Activated CD4-positive, alpha-beta T cell treated with anti-CD3 and anti-CD28 coated beads, Interleukin-2, amount 50 U/mL, for 24 hours (primary cell): ENCODE data around the gene DGKZ.

ENCODE experiments used
- DNase-seq, 2 donors: peaks; one replicate each; pipeline ENCODE4 v3.0.0-alpha.2; 2020; ENCODE audit warnings: low read depth in 1 of 2, low spot score in 1 of 2

The DGKZ gene

DNA sequence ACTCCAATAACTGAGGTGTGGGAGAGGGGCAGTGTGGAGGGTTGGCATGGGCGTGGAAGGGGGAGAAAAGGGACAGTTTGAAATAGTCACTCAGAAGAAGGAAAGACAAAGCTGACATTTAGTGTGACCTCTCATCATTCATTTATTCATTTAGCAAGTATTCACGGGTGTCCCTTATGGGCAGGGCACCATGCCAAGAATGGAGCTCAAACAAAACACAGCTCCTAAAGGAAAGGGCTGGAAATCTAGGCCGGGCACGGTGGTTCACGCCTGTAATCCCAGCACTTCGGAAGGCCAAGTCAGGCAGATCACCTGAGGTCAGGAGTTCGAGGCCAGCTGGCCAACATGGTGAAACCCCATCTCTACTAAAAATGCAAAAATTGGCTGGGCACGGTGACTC, 19.4 kb upstream of the DGKZ start:
- DNase-seq: no peak

- no peak for DNase-seq
These were observed 17.1 kb upstream of the DGKZ start for GRCh38 chr11:46330154-46330553.

GRCh38 chr11:46330563-46331281, 16.5 kb upstream of the DGKZ start:
- no peak for DNase-seq

DNA sequence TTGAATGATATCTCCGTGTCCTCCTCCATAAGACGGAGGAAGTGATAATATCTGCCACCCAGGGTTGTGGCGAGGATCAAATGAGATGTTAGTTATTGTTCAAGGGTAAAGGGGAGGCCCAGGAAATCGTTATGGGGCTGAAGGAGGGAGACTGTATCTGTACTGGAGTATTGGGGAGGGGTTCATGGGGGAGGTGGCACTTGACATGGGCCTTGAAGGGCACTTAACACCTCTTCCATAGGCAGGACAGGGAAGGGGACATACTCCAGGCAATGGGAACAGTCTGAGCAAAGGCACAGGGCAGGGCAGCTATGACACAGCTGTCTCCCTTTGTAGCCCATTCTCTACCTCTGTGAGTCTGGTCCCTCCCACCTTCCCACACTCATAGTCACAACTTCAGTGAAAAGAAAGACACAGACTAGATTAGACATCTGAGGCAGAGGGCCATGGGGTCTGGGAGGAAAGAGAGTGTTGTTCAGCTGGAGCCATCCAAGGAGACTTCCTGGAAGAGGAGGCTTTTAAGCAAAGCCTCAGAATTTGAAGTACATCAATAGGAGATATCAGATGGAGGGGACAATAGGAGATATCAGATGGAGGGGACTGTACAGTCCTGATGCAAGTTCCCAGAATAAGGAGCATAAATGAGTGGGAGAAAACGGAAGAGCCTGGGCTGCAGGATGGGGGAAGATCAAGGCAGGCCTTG, 15.8 kb upstream of the DGKZ start:
- no peak for DNase-seq

DNA sequence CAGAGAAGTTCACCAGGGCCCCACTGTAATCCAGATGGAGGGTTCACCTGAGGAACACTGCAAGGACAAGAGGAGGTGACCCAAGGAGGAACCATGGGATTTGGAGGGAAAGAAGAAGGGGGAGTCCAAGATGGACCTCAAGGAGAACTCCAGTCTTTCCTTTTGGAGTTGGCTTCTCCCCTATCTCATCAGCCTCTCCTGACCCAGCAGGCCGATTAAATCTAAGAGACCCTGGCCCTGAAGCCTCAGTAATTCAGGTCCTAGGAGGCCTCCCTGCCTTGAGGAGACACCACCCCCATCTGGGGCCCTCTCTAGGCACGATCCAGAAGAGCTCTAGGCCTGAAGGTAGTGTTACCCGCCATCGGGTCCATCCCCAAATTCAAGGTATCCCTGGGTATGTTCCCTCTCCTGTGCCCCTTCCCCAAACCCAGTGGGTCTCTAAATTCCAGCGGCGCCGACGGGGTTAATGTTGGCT, 15.1 kb upstream of the DGKZ start:
- no peak for DNase-seq

DNA sequence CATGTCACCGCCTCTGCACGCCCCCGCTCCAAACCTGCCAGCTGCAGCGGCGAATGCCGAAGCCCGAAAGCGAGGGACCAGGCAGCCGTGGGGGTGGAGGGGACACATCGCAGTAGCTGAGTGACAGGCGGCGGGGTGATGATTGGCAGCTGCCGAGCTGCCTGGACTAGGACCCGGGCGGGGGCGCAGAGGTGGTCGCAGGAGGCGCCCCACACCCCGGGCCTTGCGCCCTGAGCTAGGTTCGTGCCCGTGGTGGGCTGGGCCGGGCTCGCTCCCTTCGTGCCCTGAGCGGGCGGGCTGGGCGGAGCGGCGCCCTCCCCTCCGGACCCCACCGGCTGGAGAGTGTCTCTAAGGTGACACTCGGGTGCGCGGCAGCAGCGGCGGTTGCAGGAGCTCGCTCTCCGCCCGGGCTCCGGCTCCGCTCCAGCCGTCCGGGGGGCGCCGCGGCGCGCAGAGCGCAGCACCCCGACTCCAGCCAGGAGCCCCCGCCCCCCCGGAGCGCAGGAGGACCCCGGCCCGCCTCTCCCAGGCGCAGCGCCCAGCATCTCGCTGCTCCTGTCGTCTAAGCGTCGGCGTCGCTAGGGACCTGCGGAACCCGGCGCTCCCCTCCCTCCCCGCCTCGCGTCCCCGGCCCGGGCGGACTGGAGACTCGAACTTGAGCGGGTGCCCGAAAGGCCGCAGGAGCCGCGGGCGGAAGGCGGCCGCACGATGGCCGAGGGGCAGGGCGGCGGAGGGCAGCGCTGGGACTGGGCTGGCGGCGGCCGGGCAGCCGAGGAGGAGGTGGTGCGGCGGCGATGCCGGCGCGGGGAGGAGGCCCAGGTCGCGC, 14.5 kb upstream of the DGKZ start:
- no peak for DNase-seq

DNA sequence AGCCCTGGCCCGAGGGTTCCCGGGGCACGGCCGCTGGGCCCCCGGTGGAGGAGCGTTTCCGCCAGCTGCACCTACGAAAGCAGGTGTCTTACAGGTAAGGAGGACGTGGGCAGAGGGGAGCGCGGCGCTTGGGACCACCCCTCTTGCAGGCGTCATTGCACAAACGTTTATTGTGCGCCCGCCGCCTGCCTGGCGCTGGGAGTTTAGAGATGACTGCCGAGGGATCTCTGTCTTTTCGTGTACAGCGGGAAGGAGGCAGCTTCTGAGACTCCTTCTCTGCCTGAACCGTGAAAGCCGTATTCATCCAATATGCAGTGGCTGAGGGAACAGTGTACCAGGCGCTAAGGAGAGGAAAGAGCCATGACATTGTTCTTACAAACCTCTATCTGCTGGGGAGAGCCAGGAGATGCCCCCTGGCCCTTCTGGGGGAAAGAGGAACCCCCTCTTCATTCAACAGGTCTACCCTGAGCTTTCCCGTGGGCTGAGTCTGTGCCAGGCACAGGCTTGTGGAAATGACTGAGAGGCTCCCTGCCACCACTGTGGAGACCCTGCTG, 13.8 kb upstream of the DGKZ start:
- DNase-seq: no peak

DNA sequence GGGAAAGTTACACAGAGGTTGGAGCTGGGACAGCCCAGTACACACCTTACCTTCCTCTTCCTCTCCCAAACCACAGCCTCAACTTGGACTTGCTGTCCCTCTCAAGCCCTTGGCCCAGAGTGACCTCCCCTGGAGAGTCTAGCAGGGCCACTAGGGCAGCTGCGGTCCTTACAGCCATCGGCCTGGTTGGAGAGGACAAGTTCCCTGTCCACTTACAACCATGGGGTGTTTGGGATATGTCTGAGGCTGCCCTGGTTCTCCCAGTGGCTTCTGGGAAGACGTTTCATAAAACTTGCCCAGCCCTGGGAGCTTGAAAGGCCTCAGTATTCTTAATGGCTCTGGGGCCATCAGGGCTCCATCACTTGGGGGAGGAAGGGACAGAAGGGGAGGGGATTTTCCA, 13.1 kb upstream of the DGKZ start:
- DNase-seq: no peak

GRCh38 chr11:46335271-46335670, 12.0 kb upstream of the DGKZ start:
- no peak for DNase-seq

GRCh38 chr11:46335890-46336562, 11.2 kb upstream of the DGKZ start:
- DNase-seq: no peak

DNA sequence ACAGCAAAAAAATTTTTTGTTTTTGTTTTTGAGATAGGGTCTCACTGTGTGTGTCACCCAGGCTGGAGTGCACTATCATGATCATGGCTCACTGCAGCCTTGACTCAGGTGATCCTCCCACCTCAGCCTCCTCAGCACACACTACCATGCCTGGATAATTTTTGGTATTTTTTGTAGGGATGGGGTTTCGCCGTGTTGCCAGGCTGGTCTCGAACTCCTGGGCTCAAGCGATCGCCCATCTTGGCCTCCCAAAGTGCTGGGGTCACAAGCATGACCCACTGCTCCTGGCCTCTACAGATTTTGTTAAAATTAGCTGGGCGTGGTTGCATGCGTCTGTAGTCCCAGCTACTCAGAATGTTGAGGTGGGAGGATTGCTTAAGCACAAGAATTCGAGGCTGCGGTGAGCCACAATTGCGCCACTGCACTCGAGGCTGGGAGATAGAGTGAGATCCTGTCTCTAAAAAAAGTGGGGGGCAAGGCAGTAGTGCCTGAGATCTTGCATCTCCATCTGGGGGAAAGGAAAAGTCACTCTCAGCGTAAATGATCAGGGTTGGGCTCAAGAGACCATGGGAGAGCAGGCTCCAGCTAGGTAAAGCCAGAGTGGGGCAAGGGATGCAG, 10.6 kb upstream of the DGKZ start:
- DNase-seq: no peak

DNA sequence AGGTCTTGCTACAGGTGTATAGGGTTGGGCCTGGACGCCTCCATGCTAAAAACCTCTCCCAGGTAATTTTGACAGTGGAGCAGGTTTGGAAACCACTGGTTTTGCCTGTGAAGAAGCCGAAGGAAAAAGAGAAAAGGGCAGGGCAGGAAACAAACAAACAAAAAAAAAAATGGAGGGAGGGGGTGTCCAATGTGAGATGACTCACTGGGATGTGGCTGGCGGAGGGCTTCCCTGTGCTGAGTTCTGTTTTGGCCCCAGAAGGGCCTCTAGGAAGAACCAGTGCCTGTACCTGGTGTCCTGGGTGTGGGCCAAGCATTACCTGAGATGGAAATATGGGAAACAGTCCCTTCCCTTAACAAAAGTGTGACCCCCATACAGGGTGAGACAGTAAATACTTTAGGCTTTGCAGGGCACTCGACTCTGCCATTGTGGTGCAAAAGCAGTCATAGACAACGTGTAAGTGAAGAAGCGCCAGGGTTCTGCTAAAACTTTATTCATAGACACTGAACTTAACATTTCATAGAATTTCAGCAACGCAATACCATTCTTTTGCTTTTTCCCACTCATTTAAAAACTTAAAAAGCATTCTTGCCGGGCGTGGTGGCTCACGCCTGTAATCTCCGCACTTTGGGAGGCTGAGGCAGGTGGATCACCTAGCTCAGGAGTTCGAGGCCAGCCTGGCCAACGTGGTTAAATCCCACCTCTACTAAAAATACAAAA, 9.5 kb upstream of the DGKZ start:
- DNase-seq: no peak

- no peak for DNase-seq
These were observed 8.7 kb upstream of the DGKZ start for GRCh38 chr11:46338636-46338987.

DNA sequence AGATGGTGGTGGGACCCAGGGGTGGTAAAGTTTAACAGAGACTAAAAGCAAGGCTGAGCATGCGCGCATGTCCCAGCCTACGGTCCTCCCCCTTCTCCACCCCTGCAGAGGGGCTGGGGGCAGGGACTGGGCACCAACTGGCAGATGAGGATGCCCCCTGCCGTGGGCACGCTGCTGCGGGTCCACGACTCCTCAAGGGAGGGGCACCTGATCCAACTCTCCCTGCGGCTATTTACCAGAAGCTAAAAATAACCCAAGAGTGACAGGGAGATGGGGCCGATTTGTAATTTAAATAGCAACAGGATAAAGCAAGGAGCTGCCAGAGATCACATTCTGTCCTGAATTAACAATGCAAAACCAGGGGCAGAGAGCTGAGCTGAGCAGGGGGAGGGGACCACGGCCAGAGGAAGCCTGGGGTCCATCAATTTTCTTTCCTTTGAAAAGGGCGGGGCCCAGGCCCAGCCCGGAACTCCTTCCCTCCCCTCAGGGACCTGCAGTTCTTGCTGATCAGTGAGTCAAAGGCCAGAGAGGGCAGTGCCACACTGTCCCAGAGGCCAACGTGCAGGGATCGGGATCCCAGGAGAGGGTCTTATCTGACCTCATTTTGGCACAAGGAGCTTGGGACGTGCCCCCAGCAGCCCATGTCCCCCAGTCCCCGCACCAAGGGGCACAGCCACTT, 8.1 kb upstream of the DGKZ start:
- no peak for DNase-seq

DNA sequence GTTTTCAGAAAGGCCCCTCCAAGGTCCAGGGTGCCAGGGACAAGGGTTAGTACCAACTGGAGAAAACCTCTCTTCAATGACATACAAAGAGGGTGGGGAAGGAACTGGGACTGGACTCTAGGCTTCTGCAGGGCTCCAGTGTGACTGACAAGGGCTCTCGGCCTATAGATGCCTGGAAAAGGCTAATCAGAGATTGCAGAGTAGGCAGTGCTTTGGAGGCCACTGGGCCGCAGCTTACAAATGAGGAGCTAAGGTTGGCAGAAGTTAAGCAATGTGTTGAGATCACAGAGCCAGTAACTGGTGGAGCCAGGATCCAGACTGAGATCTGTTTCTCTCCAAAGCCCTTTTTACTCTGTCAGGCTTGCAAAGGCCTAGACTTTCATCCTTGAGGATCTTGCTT, 7.4 kb upstream of the DGKZ start:
- DNase-seq: no peak

DNA sequence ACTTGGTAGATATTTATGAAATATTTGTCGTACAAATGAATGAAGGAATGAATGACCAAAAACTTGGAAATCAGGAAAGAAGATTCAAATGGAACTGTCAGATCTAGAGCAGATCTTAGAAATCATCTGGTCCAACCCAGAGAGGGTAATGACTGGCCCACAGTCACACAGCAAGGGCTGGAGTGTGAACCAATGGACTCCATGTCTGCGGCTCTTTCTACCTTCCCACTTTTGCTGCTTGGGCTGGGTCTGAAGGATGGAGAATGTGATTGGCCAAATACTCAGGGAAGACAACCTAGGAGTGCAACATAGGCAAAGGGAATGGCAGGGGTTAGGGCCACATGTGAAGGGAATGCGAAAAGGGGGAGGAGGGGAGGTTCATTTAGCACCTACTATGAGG, 5.8 kb upstream of the DGKZ start:
- no peak for DNase-seq

DNA sequence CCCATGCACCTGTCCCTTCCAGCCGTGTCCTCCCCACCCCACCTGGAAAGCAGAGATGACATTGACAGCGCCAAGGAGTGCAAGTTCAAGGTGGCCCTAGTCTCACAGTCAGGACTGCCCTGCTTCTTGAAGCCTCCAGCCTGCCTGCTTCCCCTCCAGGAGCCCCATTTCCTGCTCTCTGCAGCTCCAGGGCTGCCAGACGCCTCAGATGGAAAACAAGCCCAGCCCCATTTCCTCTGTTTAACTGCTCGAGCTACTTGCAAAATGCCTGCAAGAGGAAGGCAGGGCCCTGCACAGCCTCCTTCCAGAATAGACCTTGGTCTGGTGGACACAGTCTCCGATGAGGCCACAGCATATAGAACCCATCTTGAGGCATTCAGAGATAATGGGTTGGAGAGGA, 5.0 kb upstream of the DGKZ start:
- DNase-seq: no peak

- no peak for DNase-seq
These were observed 3.7 kb upstream of the DGKZ start for GRCh38 chr11:46343520-46343919.

GRCh38 chr11:46345131-46345597, 2.1 kb upstream of the DGKZ start:
- no peak for DNase-seq
